RPMI7951 (cell line): ENCODE measurements around the gene RCAN3. TPM values are rescaled to one million over a fixed set of nuclear protein-coding genes. Genes with fewer than 3 reads are reported as not detected.
A peak's percentile ranks its signal among the peaks of the same experiment; 100 is the strongest.
"Not testable (repeated sequence)": the region's sequence is repeated elsewhere in the genome, so short reads cannot be mapped to it uniquely, and the experiment has no call there.

Source experiments
- DNase-seq: peaks from one replicate; pipeline ENCODE4 v3.0.0-alpha.2; 2012; ENCODE audit warnings: low read depth
- total RNA-seq: library from RNA; depleted of rRNA; stranded (reverse); fragments of >200 nt; shearing (Covaris generic); gene quantifications from 2 replicates; pipeline ENCODE4 v1.2.3, GENCODE V29; 2014

RCAN3 gene
- total RNA-seq, 1 experiment from 2014 or later = 19.6 TPM

DNA sequence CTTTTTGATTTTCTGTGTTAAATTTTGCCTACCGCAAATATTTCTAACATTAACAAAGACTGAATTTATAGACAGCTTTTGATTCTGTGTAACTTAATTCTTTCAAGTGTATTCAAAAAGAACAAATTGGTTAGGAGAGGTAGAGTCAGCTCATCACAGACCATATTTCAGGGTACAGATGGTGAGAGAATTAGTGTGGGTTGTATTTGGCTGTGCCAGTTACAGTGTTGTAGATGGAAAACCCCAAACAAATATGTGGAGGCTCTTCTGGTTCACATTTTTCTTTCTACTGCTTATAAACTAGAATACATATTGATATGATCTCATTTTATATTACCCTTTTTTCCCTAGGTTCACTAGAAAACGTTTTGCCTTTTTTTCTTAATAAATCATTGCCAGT is 11.1 kb downstream of the RCAN3 start:
- no peak for DNase-seq

DNA sequence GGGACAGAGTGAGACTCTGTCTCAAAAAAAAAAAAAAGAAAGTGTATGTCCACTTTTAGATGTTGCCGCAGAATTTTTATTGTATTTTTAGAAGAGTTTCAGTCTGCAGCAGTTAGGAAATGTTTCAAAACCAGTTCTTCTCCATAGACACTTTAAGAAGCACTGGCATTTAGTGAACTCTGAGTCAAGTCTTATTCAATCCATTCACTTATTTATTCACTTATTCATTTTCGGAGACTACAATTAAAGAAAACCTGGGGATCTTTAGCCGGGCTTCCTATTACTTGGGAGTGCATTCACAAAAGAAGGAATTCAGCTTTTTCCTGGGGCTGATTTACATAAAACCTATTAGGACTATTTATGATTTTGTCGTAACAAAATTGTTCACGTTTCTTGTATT is 12.3 kb downstream of the RCAN3 start:
- DNase-seq = no peak

DNA sequence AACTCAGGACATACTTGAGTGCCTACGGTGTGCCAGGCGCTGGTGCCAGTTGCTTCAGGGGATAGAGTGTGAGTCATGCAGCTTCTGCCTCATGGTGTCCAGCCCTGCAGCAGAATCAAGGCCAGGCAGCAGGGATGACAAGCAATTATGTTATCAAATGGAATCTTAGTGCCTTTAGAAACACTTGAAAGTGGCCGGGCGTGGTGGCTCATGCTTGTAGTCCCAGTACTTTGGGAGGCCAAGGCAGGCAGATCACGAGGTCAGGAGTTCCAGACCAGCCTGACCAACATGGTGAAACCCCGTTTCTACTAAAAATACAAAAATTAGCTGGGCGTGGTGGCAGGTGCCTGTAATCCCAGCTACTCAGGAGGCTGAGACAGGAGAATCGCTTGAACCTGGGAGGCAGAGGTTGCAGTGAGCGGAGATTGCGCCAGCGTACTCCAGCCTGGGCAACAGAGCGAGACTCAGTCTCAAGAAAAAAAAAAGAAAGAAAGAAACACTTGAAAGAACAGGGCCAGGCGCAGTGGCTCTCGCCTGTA is 13.1 kb downstream of the RCAN3 start:
- DNase-seq = peak; percentile 92

DNA sequence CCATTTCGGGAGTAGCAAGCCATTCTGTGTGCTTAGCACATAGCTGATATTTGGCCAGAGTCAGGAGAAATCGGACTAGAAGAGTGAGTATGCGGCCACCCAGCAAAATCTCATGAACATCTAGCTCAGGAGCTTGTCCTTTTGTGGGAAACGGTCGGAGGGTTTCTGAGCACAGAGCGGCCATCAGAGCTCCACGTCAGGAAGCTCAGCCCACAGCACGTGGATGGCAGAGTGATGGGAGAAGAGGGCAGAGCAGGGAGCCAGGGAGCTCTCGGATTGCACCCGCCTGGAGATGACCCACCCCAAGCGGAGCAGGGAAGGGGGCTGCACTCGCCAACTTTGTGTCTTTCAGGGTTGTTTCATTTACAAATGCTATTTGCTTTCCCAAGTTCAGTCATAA is 13.9 kb downstream of the RCAN3 start:
- DNase-seq = no peak

DNA sequence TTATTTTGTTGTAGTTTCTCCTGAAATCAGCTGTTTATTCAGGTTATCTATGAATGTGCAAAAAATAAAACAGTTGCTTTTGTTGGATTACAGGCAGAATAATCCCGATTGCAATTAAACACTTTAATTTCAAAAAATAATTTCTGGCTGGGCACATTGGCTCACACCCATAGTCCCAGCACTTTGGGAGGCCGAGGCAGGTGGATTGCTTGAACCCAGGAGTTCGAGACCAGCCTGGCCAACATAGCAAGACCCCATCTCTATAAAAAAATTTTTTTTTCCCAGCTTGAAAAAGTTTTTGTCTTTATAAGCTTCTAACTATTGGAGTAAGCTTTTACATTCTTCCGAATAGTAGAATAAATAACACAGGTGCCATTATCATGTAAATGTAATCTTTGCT is 15.3 kb downstream of the RCAN3 start:
- no peak for DNase-seq

DNA sequence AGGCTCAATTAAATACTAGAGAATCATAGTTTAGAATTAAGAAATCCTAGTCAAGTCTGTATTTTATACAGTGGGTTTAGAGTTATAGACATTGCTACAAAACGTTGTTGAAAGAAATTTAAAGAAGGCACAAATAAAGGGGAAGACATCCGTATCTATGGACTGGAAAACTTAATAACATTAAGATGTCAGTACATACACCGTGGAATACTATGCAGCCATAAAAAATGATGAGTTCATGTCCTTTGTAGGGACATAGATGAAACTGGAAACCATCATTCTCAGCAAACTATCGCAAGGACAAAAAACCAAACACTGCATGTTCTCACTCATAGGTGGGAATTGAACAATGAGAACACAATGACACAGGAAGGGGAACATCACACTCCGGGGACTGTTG is 17.6 kb downstream of the RCAN3 start:
- not testable (repeated sequence) for DNase-seq

DNA sequence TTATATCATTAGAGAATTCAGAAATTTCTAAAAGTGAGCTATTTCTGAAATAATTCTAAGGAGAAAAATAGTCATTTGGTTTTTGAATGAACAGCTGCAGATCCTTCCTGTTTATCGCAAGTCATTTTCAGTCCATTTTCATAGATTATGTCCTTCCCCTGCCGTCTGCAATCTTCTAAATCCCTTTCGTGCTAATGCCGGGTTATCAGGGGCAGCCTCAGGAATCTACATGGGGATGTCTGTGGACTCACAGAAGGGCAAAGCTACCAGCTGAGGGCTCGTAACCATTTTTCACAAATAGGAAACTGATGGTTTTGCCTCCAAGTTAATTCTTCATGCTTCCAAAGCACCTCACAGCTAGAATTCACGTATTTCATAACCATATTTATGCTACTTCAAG is 23.0 kb downstream of the RCAN3 start:
- no peak for DNase-seq

DNA sequence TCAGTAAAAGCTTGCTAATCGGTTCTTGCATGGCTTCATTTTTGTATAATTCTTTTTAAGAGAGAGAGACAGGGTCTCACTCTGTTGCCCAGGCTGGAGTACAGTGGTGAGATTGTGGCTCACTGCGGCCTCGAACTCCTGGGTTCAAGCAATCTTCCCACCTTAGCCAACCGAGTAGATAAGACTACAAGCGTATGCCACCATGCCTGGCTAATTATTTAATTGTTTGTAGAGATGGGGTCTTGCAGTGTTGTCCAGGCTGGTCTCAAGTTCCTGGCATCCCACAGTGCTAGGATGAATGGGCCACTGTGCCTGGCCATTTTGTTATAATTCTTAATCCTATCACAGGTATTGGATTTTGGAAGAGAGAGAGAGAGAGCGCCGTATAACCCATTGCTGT is 23.4 kb downstream of the RCAN3 start:
- DNase-seq = no peak

DNA sequence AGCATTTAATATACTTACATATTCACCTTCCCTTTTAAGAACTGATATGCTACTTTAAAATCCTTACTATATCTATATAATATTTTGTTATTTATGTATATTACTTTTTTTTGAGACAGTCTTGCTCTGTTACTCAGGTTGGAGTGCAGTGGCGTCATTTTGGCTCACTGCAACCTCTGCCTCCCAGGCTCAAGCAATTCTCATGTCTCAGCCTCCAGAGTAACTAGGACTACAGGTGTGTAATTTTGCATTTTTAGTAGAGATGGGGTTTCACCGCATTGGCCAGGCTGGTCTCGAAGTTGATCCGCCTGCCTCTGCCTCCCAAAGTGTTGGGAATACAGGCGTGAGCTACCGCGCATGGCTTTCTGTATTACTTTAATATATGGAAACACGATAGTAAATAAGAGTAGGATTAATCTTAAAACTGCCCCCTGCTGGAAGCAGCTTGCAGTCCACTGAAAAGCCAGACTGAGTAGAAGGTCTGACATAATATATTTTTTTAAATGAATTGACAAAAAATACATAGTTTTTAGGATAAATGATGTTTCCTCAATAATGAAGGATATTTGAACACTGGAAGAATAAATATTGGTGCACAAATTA is 24.4 kb downstream of the RCAN3 start:
- DNase-seq = peak; percentile 29

DNA sequence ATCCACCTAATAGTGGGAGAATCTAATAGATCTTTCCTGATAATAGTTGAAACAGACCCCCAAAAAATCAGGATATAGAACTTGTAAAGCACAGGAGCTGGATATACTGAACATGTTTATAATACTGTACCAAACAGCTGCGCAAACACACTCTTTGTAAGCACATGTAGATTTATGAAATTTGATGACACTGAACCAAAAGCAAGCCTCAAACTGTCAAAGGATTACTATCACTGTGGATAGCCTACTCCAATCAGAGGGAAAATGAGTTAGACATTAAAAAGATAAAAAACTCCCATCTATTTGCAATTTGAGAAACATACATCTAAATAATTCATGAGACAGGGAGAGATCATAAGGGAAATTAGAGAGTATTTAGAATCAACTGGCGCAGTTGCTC is 26.1 kb downstream of the RCAN3 start:
- no peak for DNase-seq

DNA sequence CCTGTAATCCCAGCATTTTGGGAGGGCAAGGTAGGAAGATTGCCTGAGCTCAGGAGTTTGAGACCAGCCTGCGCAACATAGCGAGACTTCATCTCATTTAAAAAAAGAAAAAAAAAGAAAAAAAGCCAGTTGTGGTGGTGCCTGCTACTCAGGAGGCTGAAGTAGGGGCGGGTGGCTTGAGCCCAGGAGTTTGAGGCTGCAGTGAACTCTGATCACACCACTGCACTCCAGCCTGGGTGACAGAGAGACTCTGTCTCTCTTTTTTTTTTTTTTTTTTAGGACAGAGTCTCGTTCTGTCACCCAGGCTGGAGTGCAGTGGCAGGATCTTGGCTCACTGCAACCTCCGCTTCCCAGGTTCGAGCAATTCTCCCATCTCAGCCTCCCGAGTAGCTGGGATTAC is 26.7 kb downstream of the RCAN3 start:
- DNase-seq = not testable (repeated sequence)

DNA sequence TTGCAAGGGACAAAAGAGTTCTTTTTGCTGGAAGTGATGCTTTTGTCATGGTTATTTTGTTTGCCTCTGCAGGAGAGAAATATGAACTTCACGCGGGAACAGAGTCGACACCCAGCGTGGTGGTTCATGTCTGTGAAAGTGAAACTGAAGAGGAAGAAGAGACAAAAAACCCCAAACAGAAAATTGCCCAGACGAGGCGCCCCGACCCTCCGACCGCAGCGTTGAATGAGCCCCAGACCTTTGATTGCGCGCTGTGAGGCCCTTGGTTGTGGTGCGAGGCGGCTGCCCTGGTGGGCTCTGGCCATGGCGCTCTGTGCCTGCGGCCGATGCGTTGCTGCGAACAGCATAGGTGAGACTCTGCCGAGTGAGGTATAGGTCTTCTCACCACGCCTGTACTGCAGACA is 32.4 kb downstream of the RCAN3 start:
- no peak for DNase-seq

DNA sequence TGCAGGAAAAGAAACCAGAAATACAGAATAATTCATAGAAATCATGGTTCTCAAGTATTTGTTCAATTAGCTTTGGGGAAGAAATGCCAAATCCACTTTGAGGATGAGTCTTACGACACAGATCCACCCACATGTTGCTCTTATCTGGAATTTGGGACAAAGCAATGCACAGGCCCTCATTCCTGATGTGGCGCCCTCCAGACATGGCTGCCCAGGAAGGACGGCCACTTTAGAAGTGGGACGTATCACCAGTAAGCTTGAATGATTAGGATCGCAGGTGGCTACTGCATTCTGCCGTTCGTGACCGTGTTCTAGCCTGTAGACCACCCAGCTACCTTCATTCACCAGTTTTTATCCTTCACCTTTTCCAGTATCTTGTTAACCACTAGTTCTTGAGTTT is 33.1 kb downstream of the RCAN3 start:
- DNase-seq = no peak

DNA sequence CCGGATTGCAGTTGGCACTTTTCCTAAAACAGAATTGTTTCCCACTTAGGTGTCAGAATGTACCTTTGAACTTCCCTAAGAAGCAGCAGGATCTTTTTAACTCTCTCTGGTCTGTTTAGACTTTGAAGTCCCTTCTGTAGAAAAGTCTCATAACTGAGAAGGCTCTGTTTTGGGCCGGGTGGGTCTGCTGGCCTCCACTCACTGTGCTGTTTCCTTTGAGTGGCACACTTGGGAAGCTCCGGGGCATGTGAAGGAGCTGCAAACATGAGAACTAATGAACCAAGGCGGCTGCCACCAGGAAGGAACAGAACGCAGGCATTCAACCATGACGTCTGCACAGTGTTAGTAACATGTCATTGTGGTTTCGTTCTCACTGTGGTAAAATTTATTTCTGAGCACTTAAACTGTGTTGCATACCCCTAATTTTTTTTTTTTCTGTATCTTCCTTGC is 33.8 kb downstream of the RCAN3 start:
- peak; percentile 68 for DNase-seq

DNA sequence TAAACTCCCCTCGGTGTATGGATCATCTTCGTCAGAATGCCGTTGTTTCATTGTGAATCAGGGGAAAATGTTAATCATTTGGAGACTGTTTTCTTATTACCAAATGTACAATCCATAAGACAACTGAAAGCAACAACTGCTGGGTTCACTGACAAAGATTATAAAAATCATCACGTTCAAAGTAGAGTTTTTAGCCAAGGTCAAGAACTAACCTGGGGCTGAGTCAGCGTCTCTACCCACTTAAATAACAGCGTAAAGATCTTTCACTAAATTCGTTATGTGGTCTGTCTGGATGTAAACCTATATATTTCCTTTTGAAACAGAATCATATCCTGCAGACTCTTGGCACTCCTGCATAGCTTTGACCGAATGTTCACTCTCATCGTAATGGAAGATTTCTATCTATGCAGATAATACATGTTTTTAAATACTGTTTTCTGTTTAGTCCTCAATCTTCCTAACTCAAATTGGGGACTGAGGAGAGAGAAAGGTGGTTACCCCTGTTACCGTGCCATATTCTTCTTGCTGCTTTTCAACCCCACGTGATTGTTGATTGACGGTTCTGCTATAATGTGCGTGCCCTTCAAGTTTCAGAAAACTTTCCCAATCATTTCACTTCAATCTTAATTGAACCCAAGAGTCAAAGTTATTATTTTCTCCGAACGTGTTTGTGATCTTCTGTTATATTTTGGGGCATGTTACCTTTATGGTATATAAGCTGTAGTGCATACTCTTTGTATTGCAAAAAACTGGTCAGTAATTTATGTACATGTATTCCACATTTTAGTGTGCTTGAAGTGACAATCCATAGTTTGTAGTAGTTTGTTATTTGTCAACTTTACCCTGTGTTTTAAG is 37.6 kb downstream of the RCAN3 start:
- DNase-seq = no peak

DNA sequence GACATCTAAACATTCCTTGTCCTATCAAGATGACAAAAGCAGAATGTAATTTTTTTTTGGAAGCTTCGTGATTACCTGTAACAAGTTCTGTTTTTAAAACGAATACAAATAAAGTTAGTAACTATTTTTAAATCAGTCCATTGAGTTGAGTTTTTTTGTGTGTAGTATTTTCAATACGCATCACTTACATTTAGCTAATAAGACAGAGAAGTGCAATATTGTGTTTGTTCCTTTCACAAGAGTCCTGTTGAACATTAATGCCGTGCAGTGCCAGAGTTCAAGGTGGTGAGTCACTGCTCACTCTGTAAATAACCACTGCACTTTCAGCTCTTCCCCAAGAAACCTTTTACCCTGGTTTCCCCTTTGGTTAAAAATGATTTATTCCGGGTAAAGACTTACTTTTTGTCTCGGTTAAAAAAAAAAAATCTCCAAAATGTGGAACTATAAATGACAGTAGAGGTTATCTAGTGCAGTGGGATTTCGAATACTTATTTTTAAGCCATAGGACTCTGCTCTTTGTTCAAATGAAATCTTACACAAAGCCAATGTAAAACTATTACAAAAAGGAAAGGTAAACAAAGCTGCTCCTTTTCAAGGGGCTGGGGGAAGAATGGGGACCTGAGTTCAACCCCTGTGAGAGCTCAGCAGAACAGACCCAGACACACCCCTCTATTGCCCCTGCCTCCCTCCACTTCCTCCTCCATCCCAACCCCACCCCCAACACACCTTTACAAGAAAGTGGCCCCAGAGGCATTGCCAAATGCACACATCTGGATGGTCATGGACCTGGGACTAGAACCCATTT is 38.5 kb downstream of the RCAN3 start:
- peak; percentile 61 for DNase-seq

DNA sequence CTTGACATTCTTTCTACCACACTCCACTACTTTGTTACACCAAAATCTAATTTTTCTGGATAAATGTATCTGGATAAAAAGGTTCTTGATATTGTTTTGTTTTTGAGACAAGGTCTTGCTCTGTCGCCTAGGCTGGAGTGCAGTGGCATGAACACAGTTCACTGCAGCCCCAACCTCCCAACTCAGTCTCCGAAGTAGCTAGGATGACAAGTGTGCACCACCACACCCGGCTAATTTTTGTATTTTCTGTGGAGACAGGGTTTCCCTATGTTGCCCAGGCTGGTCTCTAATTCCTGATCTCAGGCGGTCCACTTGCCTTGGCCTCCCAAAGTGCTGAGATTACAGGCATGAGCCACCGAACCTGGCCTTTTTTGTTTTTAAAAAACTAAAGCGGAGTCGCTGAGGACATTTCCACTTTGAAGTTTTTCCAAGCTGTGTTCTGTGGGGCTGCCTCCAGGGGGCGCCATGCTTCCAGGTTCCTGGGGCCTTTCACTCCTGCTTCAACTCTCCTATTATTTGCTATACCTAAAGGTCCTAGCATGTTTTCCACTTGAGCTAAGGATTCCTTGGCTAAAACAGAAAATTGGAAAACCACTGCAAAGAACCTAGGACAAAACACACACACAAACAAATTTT is 39.2 kb downstream of the RCAN3 start:
- DNase-seq = no peak

DNA sequence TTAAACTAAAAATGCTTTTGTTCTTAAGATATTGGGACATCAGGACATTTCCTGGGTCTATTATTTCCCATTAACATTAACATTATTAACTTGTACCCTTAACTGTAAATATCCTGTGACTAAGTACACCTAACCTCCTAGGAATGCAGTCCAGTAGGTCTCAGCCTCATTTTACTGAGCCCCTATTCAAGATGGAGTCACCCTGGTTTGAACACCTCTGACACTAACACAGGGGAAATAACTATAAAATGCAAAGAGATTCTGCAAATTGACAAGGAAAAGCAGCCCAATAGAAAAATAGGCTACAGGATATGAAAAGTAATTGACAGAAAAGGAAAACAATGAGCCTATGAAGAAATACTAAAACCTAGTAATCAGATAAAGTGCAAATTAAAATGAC is 41.6 kb downstream of the RCAN3 start:
- no peak for DNase-seq

DNA sequence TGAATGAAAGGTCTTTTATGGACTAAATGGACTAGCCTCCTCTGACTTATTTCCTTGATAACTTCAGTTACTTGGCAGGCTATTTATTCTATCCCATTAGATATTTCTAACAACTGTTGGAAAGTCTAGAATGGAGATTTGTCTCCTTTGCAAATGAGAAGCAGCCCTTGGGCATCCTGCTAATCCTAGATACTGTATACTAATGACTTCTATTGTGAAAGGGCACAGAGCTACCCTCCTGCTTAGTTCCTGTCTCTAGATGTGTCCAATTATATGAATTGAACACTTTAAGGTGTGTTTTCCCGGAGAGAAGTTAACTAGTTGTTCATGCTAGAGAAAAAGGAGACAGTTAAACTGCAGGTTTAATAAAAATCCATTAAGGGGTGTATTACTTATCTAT is 43.0 kb downstream of the RCAN3 start:
- DNase-seq = peak; percentile 18

DNA sequence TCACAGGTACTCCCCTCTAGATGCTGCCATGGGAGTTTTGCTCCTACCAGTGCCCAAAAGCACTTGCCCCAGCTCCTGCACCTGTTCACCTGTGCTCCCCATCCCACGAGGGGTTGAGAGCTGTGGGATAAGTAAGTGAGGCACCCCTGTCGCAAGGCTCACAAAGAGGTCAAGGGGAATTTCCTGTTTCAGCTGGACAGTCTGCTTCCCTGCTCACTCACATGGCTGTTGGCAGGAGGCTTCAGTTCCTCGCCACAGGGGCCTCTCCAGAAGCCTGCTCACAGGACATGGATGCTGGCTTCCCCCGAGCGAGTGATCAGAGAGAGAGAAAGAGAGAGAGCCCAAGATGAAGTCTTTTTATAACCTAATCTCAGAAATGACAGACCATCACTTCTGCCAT is 44.6 kb downstream of the RCAN3 start:
- no peak for DNase-seq

DNA sequence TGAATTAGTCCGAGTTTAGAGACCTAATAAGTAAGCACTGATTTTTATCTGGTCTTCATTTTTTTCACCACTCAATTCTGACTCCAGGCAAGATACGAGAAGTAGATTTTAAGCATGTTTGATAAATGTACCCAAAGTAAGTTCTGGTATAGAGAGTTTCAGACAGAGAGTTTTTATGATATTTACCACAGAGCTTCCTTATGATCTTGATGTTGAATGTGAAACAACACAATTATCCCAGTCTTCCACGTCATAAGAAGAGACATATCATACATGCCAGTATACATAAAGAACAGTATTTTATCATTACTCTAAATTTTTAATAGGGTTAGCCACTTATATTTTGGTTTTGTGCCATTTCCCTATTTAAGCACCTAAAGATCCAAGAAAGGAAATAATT is 45.4 kb downstream of the RCAN3 start:
- no peak for DNase-seq

DNA sequence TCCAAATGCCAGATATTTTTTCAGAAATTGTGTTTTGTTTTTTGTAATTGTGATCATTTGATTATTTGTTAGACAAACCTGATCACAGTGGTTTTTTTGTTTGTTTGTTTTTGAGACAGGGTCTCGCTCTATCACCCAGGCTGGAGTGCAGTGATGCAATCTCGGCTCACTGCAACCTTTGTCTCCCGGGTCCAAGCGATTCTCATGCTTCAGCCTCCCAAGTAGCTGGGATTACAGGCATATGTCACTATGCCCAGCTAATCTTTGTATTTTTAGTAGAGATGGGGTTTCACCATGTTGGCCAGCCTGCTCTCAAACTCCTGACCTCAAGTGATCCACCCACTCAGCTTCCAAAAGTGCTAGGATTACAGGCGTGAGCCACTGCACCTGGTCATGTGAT is 46.6 kb downstream of the RCAN3 start:
- DNase-seq = not testable (repeated sequence)
